ENCODE data around the gene BATF2. TPM values are rescaled to one million over a fixed set of nuclear protein-coding genes. Genes with fewer than 3 reads are reported as not detected.

Gene BATF2
- total and polyA plus RNA-seq, 11 donors: 0.87 to 33.4 (median 1.6) TPM

DNA sequence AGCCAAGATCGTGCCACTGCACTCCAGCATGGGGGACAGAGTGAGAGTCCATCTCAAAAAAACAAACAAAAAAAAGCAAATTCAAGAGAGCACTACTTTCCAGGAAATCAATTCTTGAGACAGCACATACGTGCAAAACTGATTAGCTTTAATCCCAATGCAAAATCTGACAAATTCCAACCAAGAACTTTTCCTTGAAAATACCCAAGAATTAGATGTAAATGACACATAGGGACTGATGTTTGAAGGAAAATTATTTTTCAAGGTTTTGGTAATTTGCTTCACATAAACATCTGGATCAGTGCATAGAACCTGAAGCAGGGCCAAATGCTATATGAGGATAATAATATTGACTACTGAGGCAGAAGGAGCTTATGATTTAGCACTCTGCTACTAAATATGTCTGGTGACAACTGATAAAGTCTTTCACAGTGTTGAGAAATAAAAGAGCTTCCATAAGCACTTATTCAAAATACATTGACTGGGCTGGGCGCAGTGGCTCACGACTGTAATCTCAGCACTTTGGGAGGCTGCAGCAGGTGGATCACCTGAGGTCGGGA lies 33.6 kb downstream of the BATF2 start:
- intact Hi-C loops (cut with DNase I): no loop called here
- ATAC-seq (no peak), DNase-seq (no peak)
- Histone ChIP-seq H3K4me3 (no peak overlapping the region), H3K9me3 (no peaks in the 10 kb centered on the region), H3K27me3 (peaks cover 0 to 3% (median 0%) of the 10 kb centered on the region in 9 donors), H3K36me3 (no peaks in the 10 kb centered on the region), H3K4me1 (no peaks in the 10 kb centered on the region), H3K27ac (no peak overlapping the region)
- 80 to 91% (median 82%) methylated on average over 5 of the region's 5 CpGs for WGBS, 4 donors
- no peak for TF ChIP-seq POLR2A (IDR thresholded peaks at IDR 0.05)
- TF ChIP-seq, protein P1, sequence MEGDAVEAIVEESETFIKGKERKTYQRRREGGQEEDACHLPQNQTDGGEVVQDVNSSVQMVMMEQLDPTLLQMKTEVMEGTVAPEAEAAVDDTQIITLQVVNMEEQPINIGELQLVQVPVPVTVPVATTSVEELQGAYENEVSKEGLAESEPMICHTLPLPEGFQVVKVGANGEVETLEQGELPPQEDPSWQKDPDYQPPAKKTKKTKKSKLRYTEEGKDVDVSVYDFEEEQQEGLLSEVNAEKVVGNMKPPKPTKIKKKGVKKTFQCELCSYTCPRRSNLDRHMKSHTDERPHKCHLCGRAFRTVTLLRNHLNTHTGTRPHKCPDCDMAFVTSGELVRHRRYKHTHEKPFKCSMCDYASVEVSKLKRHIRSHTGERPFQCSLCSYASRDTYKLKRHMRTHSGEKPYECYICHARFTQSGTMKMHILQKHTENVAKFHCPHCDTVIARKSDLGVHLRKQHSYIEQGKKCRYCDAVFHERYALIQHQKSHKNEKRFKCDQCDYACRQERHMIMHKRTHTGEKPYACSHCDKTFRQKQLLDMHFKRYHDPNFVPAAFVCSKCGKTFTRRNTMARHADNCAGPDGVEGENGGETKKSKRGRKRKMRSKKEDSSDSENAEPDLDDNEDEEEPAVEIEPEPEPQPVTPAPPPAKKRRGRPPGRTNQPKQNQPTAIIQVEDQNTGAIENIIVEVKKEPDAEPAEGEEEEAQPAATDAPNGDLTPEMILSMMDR (IDR thresholded peaks at IDR 0.05): no peak

DNA sequence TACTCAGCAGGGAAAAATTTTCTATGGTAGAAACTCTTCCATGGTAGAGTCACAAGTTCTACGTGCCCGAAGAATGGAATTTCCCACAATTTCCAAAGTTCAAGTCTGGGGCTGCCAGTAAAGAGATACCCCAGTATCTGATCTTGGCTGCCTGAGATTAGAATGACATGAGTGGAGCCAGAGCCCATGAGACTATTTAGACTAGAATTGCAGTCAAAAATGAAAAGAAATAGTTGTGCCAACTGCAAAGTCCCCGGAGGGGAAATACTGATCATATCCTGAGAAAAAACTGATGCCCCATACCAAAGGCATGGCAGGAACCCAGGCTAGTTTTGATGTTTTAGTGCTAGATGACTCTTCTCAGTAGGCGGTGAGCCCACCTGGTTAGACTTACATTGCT lies 36.1 kb downstream of the BATF2 start:
- DNase-seq (no peak), ATAC-seq (no peak)
- Histone ChIP-seq H3K4me1 (no peaks in the 10 kb centered on the region), H3K36me3 (no peaks in the 10 kb centered on the region), H3K4me3 (no peak overlapping the region), H3K9me3 (no peaks in the 10 kb centered on the region), H3K27me3 (peaks cover 0 to 3% (median 0%) of the 10 kb centered on the region in 9 donors), H3K27ac (no peak overlapping the region)
- intact Hi-C loops (cut with DNase I): no loop called here
- TF ChIP-seq, protein P1 (IDR thresholded peaks at IDR 0.05): no peak
- no peak for TF ChIP-seq POLR2A (IDR thresholded peaks at IDR 0.05)
- WGBS, 4 donors: 48 to 57% (median 57%) methylated on average over 4 of the region's 4 CpGs

DNA sequence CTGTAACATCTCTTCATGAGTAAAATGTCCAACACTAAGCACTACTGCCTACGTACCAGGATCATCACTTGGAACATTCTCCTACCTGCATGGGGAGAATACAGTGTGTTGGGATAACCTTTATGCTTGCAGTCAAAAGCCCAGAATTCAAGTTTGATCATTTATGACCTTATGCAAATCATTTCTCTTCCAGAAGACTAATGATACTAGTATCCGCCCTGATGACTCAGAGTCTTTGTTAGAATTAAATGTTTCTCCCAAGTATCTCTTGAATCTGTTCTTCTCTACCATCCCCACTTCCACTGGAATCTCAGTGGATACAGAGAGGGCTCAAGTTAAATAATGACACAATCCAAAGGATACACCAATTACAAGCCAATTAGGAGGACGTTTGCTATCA lies 37.3 kb downstream of the BATF2 start:
- Histone ChIP-seq H3K27me3 (peaks cover 0 to 3% (median 0%) of the 10 kb centered on the region in 9 donors), H3K4me1 (no peaks in the 10 kb centered on the region), H3K36me3 (no peaks in the 10 kb centered on the region), H3K9me3 (no peaks in the 10 kb centered on the region), H3K4me3 (no peak overlapping the region), H3K27ac (no peak overlapping the region)
- ATAC-seq (no peak), DNase-seq (no peak)
- WGBS, 4 donors: 68 to 74% (median 70%) methylated on average over 3 of the region's 3 CpGs
- intact Hi-C loops (cut with DNase I): loop anchor here in 2 of 10 donors (5.0 kb wide), 1 partner anchor 38 kb away; the partner anchor contains the start of gene BATF2 (in 2 of the 2)
- TF ChIP-seq, protein P1 (IDR thresholded peaks at IDR 0.05): no peak
- no peak for TF ChIP-seq POLR2A (IDR thresholded peaks at IDR 0.05)

DNA sequence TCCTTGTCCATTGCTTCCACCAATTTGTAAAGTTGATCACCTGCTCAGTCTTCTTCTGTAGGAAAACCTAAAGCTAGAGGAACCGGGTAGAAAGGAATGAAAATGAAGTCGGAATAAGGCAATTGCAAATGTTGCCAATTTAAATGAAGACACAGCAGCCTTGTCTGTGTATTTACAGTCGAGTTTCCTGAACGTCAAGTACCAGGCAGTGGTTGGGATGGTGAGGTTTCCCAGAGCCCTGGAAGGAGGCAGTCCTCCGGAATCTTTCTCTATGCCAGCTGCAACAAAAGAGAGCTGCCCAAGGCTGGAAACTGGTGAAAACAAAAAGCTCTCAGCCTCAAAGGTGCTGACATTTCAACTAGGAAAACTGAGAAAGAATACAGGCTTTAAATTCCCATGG lies 42.6 kb downstream of the BATF2 start:
- Histone ChIP-seq H3K36me3 (no peaks in the 10 kb centered on the region), H3K9me3 (no peaks in the 10 kb centered on the region), H3K4me1 (no peaks in the 10 kb centered on the region), H3K27me3 (peaks cover 0 to 5% (median 0%) of the 10 kb centered on the region in 9 donors), H3K4me3 (no peak overlapping the region), H3K27ac (no peak overlapping the region)
- ATAC-seq (no peak), DNase-seq (no peak)
- TF ChIP-seq, protein P1 (IDR thresholded peaks at IDR 0.05): no peak
- no peak for TF ChIP-seq POLR2A (IDR thresholded peaks at IDR 0.05)
- 45 to 52% (median 47%) methylated on average over 5 of the region's 5 CpGs for WGBS, 4 donors
- intact Hi-C loops (cut with DNase I): no loop called here
